GM18907 (cell line): ENCODE measurements around the gene CFAP100.

Source experiments
- ATAC-seq: cut with Tn5 transposase; IDR thresholded peaks from one replicate; pipeline ENCODE4 v1.9.1; 2021; ENCODE audit warnings: mild to moderate bottlenecking, moderate library complexity; ENCODE audit not compliant: unreplicated experiment

CFAP100 gene

GRCh38 chr3:126394179-126394976 is at the start of gene CFAP100:
TSS of gene CFAP100 (plus strand) at chr3:126394909. CDS start at chr3:126396001, 1,092 bp downstream.
- ATAC-seq, result no peak

- no peak for ATAC-seq
Measured at GRCh38 chr3:126345231-126345630, 49.5 kb upstream of the CFAP100 start.

- ATAC-seq, result no peak
Measured at GRCh38 chr3:126345641-126346460, 48.9 kb upstream of the CFAP100 start.

GRCh38 chr3:126346466-126346865 is 48.2 kb upstream of the CFAP100 start:
- ATAC-seq, result no peak

- no peak for ATAC-seq
Measured at GRCh38 chr3:126347543-126348161, 47.1 kb upstream of the CFAP100 start.

- ATAC-seq, result no peak
Measured at GRCh38 chr3:126348308-126348920, 46.3 kb upstream of the CFAP100 start.

- ATAC-seq, result no peak
Measured at GRCh38 chr3:126349071-126349470, 45.6 kb upstream of the CFAP100 start.

- ATAC-seq, result no peak
Measured at GRCh38 chr3:126349611-126350501, 44.9 kb upstream of the CFAP100 start.

GRCh38 chr3:126350502-126351085 is 44.1 kb upstream of the CFAP100 start:
- no peak for ATAC-seq

GRCh38 chr3:126351086-126351770 is 43.5 kb upstream of the CFAP100 start:
- ATAC-seq, result no peak

- no peak for ATAC-seq
Measured at GRCh38 chr3:126351771-126352475, 42.8 kb upstream of the CFAP100 start.

- no peak for ATAC-seq
Measured at GRCh38 chr3:126352476-126353454, 41.9 kb upstream of the CFAP100 start.

- ATAC-seq, result no peak
Measured at GRCh38 chr3:126353694-126354321, 40.9 kb upstream of the CFAP100 start.

GRCh38 chr3:126354776-126355175 is 39.9 kb upstream of the CFAP100 start:
- ATAC-seq, result no peak

- ATAC-seq, result no peak
Measured at GRCh38 chr3:126355251-126355650, 39.5 kb upstream of the CFAP100 start.

GRCh38 chr3:126355777-126356372 is 38.8 kb upstream of the CFAP100 start:
- no peak for ATAC-seq
